Endothelial cell of umbilical vein (primary cell): Measurements from ENCODE around the gene SP2. TPM values are rescaled to one million over a fixed set of nuclear protein-coding genes. Genes with fewer than 3 reads are reported as not detected.

Experiments
- BruUV-seq: library from RNA; stranded (reverse); fragments of 400-500 nt; replicated peaks from 2 replicates; lab custom pipeline; 2021; lab: Mats Ljungman, UMichigan
- CTCF ChIA-PET: fragments of 300-600, 350-600 bp; sonication (Branson Sonifier 250); formaldehyde crosslinking; loops from one replicate; lab custom pipeline; 2021; ENCODE audit warnings: antibody characterized with exemption, inconsistent platforms; lab: Charles Lee
- POLR2A ChIA-PET: fragments of 300-600, 350-600 bp; sonication (Branson Sonifier 250); formaldehyde crosslinking; loops from one replicate; lab custom pipeline; 2021; ENCODE audit warnings: antibody characterized with exemption, inconsistent platforms; lab: Charles Lee
- DNase-seq: peaks from one replicate; pipeline ENCODE4 v3.0.0-alpha.2; 2011; ENCODE audit warnings: low read depth, low spot score
- FAIRE-seq: peaks from 2 replicates; lab custom pipeline; 2011; peaks lifted over from hg19 to GRCh38; lab: Jason Lieb, UNC
- H2AFZ ChIP-seq: 2 replicates; pipeline ENCODE4 v1.6.0; 2012; ENCODE audit warnings: low read depth, low read length, control low read depth, inconsistent platforms
- H3K27ac ChIP-seq: 2 replicates; pipeline ENCODE4 v1.5.1; 2011; ENCODE audit warnings: low read depth, mild to moderate bottlenecking, control low read depth, low read length, moderate library complexity; ENCODE audit not compliant: insufficient read depth
- H3K27me3 ChIP-seq, 2 experiments: 2 replicates each; pipeline versions ENCODE4 v1.6.0 to v1.6.1; 2011; ENCODE audit warnings: low read length in 2 of 2, mixed read lengths in 1 of 2; ENCODE audit not compliant: control insufficient read depth in 2 of 2, insufficient read depth in 2 of 2
- H3K36me3 ChIP-seq, 2 experiments: 2 replicates in 1 of 2; 3 replicates in 1 of 2; pipeline ENCODE4 v1.5.1; 2011; ENCODE audit warnings: low read length in 2 of 2, mild to moderate bottlenecking in 1 of 2, moderate library complexity in 1 of 2; ENCODE audit not compliant: control insufficient read depth in 2 of 2, insufficient read depth in 2 of 2; ENCODE audit errors: extremely low read depth in 1 of 2
- H3K4me1 ChIP-seq: 3 replicates; pipeline ENCODE4 v1.5.1; 2011; ENCODE audit warnings: mild to moderate bottlenecking, low read length; ENCODE audit not compliant: control insufficient read depth, insufficient read depth; ENCODE audit errors: extremely low read depth
- H3K4me2 ChIP-seq: 2 replicates; pipeline ENCODE4 v1.6.1; 2011; ENCODE audit warnings: low read length, control low read depth, mixed read lengths; ENCODE audit not compliant: insufficient read depth
- H3K4me3 ChIP-seq, 3 experiments: fragments of 200-600 bp in 1 of 3; sonication (generic), shearing (Covaris generic) in 1 of 3; replicated peaks in 1 of 3; 2 replicates each; pipeline ENCODE4 v1.5.1; 2011 to 2016; ENCODE audit warnings: control low read depth in 3 of 3, low read length in 3 of 3, mild to moderate bottlenecking in 2 of 3, inconsistent platforms in 1 of 3, low read depth in 1 of 3, moderate library complexity in 1 of 3; ENCODE audit not compliant: insufficient read depth in 1 of 3
- H3K79me2 ChIP-seq: 2 replicates; pipeline ENCODE4 v1.6.0; 2012; ENCODE audit warnings: low read length, inconsistent platforms; ENCODE audit not compliant: control insufficient read depth, insufficient read depth
- H3K9ac ChIP-seq: replicated peaks from 2 replicates; pipeline ENCODE3; 2011; ENCODE audit warnings: low read length, control low read depth; ENCODE audit not compliant: insufficient read depth; ENCODE audit errors: extremely low read depth
- H3K9me1 ChIP-seq: replicated peaks from 3 replicates; pipeline ENCODE4 v1.6.0; 2011; ENCODE audit warnings: mild to moderate bottlenecking, low read length; ENCODE audit not compliant: control insufficient read depth, insufficient read depth; ENCODE audit errors: extremely low read depth
- H3K9me3 ChIP-seq: replicated peaks from 2 replicates; pipeline ENCODE4 v1.5.1; 2012; ENCODE audit warnings: low read length, inconsistent platforms; ENCODE audit not compliant: control insufficient read depth, insufficient read depth
- H4K20me1 ChIP-seq: replicated peaks from 2 replicates; pipeline ENCODE3; 2011; ENCODE audit warnings: mild to moderate bottlenecking, low read length; ENCODE audit not compliant: control insufficient read depth, insufficient read depth; ENCODE audit errors: extremely low read depth
- CTCF ChIP-seq, 2 donors: IDR thresholded peaks; 1 replicate in 1 of 2; 2 replicates in 1 of 2; pipeline ENCODE4 v1.5.1; 2011; ENCODE audit warnings: low read length in 2 of 2, mild to moderate bottlenecking in 2 of 2, moderate library complexity in 2 of 2, control low read depth in 1 of 2, inconsistent platforms in 1 of 2, low read depth in 1 of 2; ENCODE audit not compliant: insufficient read depth in 1 of 2; ENCODE audit errors: extremely low read depth in 1 of 2
- EZH2 ChIP-seq: IDR thresholded peaks from 2 replicates; pipeline ENCODE4 v1.6.1; 2012; ENCODE audit warnings: borderline replicate concordance, low read depth, mild to moderate bottlenecking, moderate library complexity, low read length, inconsistent platforms; ENCODE audit not compliant: severe bottlenecking
- FOS ChIP-seq: IDR thresholded peaks from 2 replicates; pipeline ENCODE4 v1.6.1; 2011; ENCODE audit warnings: mild to moderate bottlenecking, low read length, moderate library complexity, borderline replicate concordance; ENCODE audit not compliant: insufficient read depth
- GATA2 ChIP-seq: IDR thresholded peaks from 2 replicates; pipeline ENCODE4 v1.7.0; 2011; ENCODE audit warnings: low read depth, mild to moderate bottlenecking, moderate library complexity, mixed read lengths, low read length; ENCODE audit not compliant: insufficient read length, insufficient read depth
- JUN ChIP-seq: IDR thresholded peaks from 2 replicates; pipeline ENCODE4 v1.6.1; 2011; ENCODE audit warnings: borderline replicate concordance, low read depth; ENCODE audit not compliant: insufficient read length, insufficient read depth
- MYC ChIP-seq: IDR thresholded peaks from one replicate; pipeline ENCODE4 v1.6.1; 2011; ENCODE audit warnings: mild to moderate bottlenecking, low read depth, low read length
- POLR2A ChIP-seq: IDR thresholded peaks from 2 replicates; pipeline ENCODE4 v1.6.1; 2012; ENCODE audit warnings: low read depth, mild to moderate bottlenecking, control low read depth, low read length
- POLR2AphosphoS5 ChIP-seq: IDR thresholded peaks from 2 replicates; pipeline ENCODE4 v1.6.1; 2012; ENCODE audit warnings: low read depth, mild to moderate bottlenecking, control low read depth, low read length, moderate library complexity; ENCODE audit not compliant: insufficient read depth
- dilution Hi-C: fragments of 300-500 bp; cut with MboI; formaldehyde crosslinking; loops from one replicate; pipeline ENCODE4 v1.15.0; 2019; ENCODE audit warnings: low sequenced_read_pairs; ENCODE audit not compliant: extremely low pct_ligation_motif_present
- intact Hi-C: fragments of 100-400 bp; cut with micrococcal nuclease; formaldehyde crosslinking; loops from one replicate; pipeline ENCODE4 v1.10.0; 2022
- polyA plus RNA-seq, 4 experiments: library from polyadenylated mRNA; depleted of rRNA in 3 of 4; stranded (reverse) in 3 of 4; unstranded in 1 of 4; fragments of >200 nt; gene quantifications; 2 replicates each; pipeline versions ENCODE4 v1.2.1 to v1.2.3, GENCODE V29; 2011 to 2012; ENCODE audit warnings: missing spikeins in 1 of 4
- total RNA-seq: library from RNA; stranded (reverse); gene quantifications from 2 replicates; pipeline ENCODE4 v1.2.3, GENCODE V29; 2021
- TF ChIP-seq, protein P1 (sequence below): IDR thresholded peaks from 2 replicates; pipeline ENCODE4 v1.6.1; 2011; ENCODE audit not compliant: insufficient read depth, insufficient read length

Gene SP2
- total and polyA plus RNA-seq, 2 donors (not counting 3 experiments of a cell fraction or from before 2014, with no cell fraction given) = 11.2 to 18.6 TPM

DNA sequence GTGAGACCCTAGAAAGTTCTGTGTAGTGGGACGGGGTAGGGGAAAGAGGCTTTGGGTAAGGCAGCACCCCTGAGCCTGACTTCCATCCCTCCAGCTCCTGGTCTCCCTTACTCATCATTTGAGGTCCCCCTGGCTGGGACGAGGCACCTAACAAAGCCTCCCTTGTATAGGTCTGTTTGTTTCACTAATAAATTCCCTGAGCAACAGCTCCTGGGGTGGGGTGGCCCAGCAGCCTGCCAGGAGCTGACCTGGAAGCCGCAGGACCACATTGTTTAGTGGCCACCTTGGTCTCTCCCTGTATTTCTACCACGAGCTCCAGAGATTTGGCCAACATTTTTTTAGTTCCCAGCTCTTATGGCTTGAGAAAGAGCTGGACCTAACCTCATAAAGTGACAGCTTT, 54.4 kb downstream of the SP2 start:
- Histone ChIP-seq H3K36me3 (peaks cover 0 to 4% of the 10 kb centered on the region in 2 experiments), H3K9me3 (no peaks in the 10 kb centered on the region), H4K20me1 (no peaks in the 10 kb centered on the region), H3K27me3 (no peaks in the 10 kb centered on the region), H3K27ac (no peak overlapping the region), H3K4me2 (no peak overlapping the region), H3K9ac (no peak overlapping the region), H3K4me3 (no peak overlapping the region), H2AFZ (no peak overlapping the region), H3K4me1 (peaks cover 4% of the 10 kb centered on the region), H3K9me1 (no peaks in the 10 kb centered on the region), H3K79me2 (no peaks in the 10 kb centered on the region)
- dilution Hi-C loops (no loop called here), intact Hi-C loops (no loop called here)
- ChIA-PET POLR2A (no interaction called here), CTCF (interaction anchor here (1.0 to 6.2 kb wide), 13 partner anchors 8 to 108 kb away, joined by 3 to 134 read pairs (median 5); partner anchors contain the start of genes CDK5RAP3, PNPO, PRR15L and SP2)
- DNase-seq = no peak
- FAIRE-seq = no peak
- BruUV-seq = no TSS peak
- TF ChIP-seq JUN = no peak
- TF ChIP-seq FOS = no peak
- TF ChIP-seq GATA2 = no peak
- TF ChIP-seq POLR2AphosphoS5 = no peak
- TF ChIP-seq MYC = no peak
- no peak for TF ChIP-seq POLR2A
- TF ChIP-seq CTCF (IDR thresholded peaks at IDR 0.05; ENCODE audit: extremely low read depth in 1 of 2, insufficient read depth in 1 of 2, low read depth in 1 of 2, low read length in 2 of 2) = no peak
- TF ChIP-seq EZH2 = no peak
- TF ChIP-seq, protein P1, sequence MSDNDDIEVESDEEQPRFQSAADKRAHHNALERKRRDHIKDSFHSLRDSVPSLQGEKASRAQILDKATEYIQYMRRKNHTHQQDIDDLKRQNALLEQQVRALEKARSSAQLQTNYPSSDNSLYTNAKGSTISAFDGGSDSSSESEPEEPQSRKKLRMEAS = no peak
